GM12878 (cell line): ENCODE results near the gene OCA2. TPM values are rescaled to one million over a fixed set of nuclear protein-coding genes. Genes with fewer than 3 reads are reported as not detected.

Experiments used
- ATAC-seq: fragments of 200-7000 bp; cut with Tn5 transposase; 3 replicates; pipeline ENCODE4 v1.9.1; 2020; ENCODE audit warnings: mild to moderate bottlenecking, moderate library complexity
- BruUV-seq: library from RNA; stranded (reverse); fragments of 400-500 nt; replicated peaks from 2 replicates; lab custom pipeline; 2021; lab: Mats Ljungman, UMichigan
- CTCF ChIA-PET: fragments of 300-600 bp; sonication (Branson Sonifier 250); formaldehyde crosslinking; extraction: SDS; loops from one replicate; lab custom pipeline; 2021; ENCODE audit warnings: inconsistent platforms; lab: Yijun Ruan, JAX
- POLR2A ChIA-PET: fragments of 350-600 bp; formaldehyde crosslinking; extraction: SDS; loops from one replicate; lab custom pipeline; 2021; ENCODE audit warnings: inconsistent platforms; lab: Charles Lee
- RAD21 ChIA-PET: fragments of 300-600 bp; sonication (Branson Sonifier 250); formaldehyde crosslinking; loops from one replicate; lab custom pipeline; 2023; ENCODE audit warnings: antibody characterized with exemption; ENCODE audit not compliant: unreplicated experiment; lab: Charles Lee
- SMC1A ChIA-PET: fragments of 300-600 bp; sonication (Branson Sonifier 250); formaldehyde crosslinking; loops from one replicate; lab custom pipeline; 2023; ENCODE audit not compliant: unreplicated experiment, uncharacterized antibody; lab: Charles Lee
- DNase-seq: peaks from one replicate; pipeline ENCODE4 v3.0.0-alpha.2; 2011; ENCODE audit warnings: low read depth, low spot score
- FAIRE-seq: peaks from 3 replicates; lab custom pipeline; 2011; peaks lifted over from hg19 to GRCh38; lab: Jason Lieb, UNC
- H2AFZ ChIP-seq: 2 replicates; pipeline ENCODE4 v1.6.0; 2011; ENCODE audit warnings: low read depth, low read length, control low read depth; ENCODE audit not compliant: control insufficient read depth
- H3K27ac ChIP-seq: 2 replicates; pipeline ENCODE4 v1.5.1; 2011; ENCODE audit warnings: control low read depth; ENCODE audit not compliant: control insufficient read depth, insufficient read depth
- H3K27me3 ChIP-seq, 2 experiments: replicated peaks in 1 of 2; 2 replicates each; pipeline versions ENCODE4 v1.6.0 to v1.6.1; 2011; ENCODE audit warnings: low read length in 1 of 2; ENCODE audit not compliant: control insufficient read depth in 2 of 2, insufficient read depth in 2 of 2
- H3K36me3 ChIP-seq, 2 experiments: 2 replicates each; pipeline ENCODE4 v1.5.1; 2011; ENCODE audit warnings: low read length in 1 of 2; ENCODE audit not compliant: control insufficient read depth in 2 of 2, insufficient read depth in 2 of 2
- H3K4me1 ChIP-seq: 2 replicates; pipeline ENCODE4 v1.6.1; 2011; ENCODE audit warnings: mild to moderate bottlenecking, low read length, moderate library complexity, mixed read lengths; ENCODE audit not compliant: control insufficient read depth, insufficient read depth
- H3K4me2 ChIP-seq: 2 replicates; pipeline ENCODE4 v1.6.0; 2011; ENCODE audit warnings: control low read depth; ENCODE audit not compliant: control insufficient read depth, insufficient read depth
- H3K4me3 ChIP-seq: fragments of 200-600 bp; sonication (generic); 2 replicates; pipeline ENCODE4 v1.5.1; 2016
- H3K79me2 ChIP-seq: 2 replicates; pipeline ENCODE4 v1.6.0; 2011; ENCODE audit warnings: low read length; ENCODE audit not compliant: control insufficient read depth, insufficient read depth
- H3K9ac ChIP-seq: 2 replicates; pipeline ENCODE4 v1.8.0; 2011; ENCODE audit warnings: low read length, control low read depth, mixed read lengths; ENCODE audit not compliant: control insufficient read depth, insufficient read depth
- H3K9me3 ChIP-seq: replicated peaks from 3 replicates; pipeline ENCODE4 v1.5.1; 2011; ENCODE audit warnings: mild to moderate bottlenecking, low read length; ENCODE audit not compliant: control insufficient read depth, insufficient read depth
- H4K20me1 ChIP-seq: 2 replicates; pipeline ENCODE4 v1.6.0; 2011; ENCODE audit not compliant: control insufficient read depth, insufficient read depth
- CTCF ChIP-seq, 3 experiments: IDR thresholded peaks in 2 of 3; conservative IDR thresholded peaks in 1 of 3; 2 replicates each; pipeline ENCODE4 v1.5.1; 2011; ENCODE audit warnings: low read depth in 3 of 3, low read length in 3 of 3, mild to moderate bottlenecking in 3 of 3, control low read depth in 2 of 3, moderate library complexity in 2 of 3, inconsistent platforms in 1 of 3, mixed read lengths in 1 of 3; ENCODE audit not compliant: control insufficient read depth in 2 of 3, insufficient read depth in 1 of 3; ENCODE audit errors: extremely low read depth in 1 of 3
- GATAD2B ChIP-seq: fragments of 450-650 bp; conservative IDR thresholded peaks from 2 replicates; pipeline ENCODE4 v1.6.1; 2017; ENCODE audit warnings: low read depth, mild to moderate bottlenecking, moderate library complexity
- NR2C2 ChIP-seq: IDR thresholded peaks from 2 replicates; pipeline ENCODE4 v1.6.1; 2011; ENCODE audit warnings: borderline replicate concordance, low read depth; ENCODE audit not compliant: control insufficient read depth, insufficient read length
- WGBS: methylation state at CpG from one replicate; pipeline ENCODE4 v1.1.6; 2016; ENCODE audit warnings: low lambda C conversion rate; ENCODE audit not compliant: insufficient replicate concordance, insufficient coverage; ENCODE audit errors: missing lambda C conversion rate; 5-methylcytosine and 5-hydroxymethylcytosine counted together
- in situ Hi-C: fragments of 300-500 bp; cut with MboI; formaldehyde crosslinking; loops from 9 replicates; pipeline ENCODE4 v1.14.3; 2018; ENCODE audit warnings: mixed read lengths
- intact Hi-C: fragments of 100-400 bp; cut with micrococcal nuclease; formaldehyde crosslinking; loops from one replicate; pipeline ENCODE4 v1.14.2; 2022; ENCODE audit not compliant: unreplicated experiment
- polyA plus RNA-seq, 11 experiments: library from polyadenylated mRNA; depleted of rRNA in 4 of 11; unstranded in 6 of 11; stranded (reverse) in 5 of 11; fragments of >200 nt; fragmentation: Nextera tagmentation in 4 of 11; fragmentation: Illumina TruSeq in 1 of 11; extraction: Ambion mirVana in 4 of 11; extraction: Trizol in 1 of 11; gene quantifications; 1 replicate in 1 of 11; 2 replicates in 10 of 11; pipeline versions ENCODE4 v1.2.1 to v1.2.3, GENCODE V29; 2011 to 2016; ENCODE audit warnings: inconsistent platforms in 2 of 11, missing spikeins in 2 of 11, low read depth in 1 of 11
- total RNA-seq, 4 experiments: library from RNA; depleted of rRNA in 3 of 4; stranded (reverse); fragments of >200 nt in 3 of 4; fragmentation: Illumina TruSeq in 1 of 4; extraction: Trizol in 1 of 4; gene quantifications; 2 replicates each; pipeline versions ENCODE4 v1.2.1 to v1.2.3, GENCODE V29; 2013 to 2021

The OCA2 gene
- total and polyA plus RNA-seq, 10 of the 15 experiments (the other 5 are each of a cell fraction or from before 2014, with no cell fraction given): 0.04 to 1.8 TPM; not detected in 8

GRCh38 chr15:28079313-28079969 lies 19.7 kb downstream of the OCA2 start:
- no TSS peak for BruUV-seq
- no peaks in the 10 kb centered on the region for H3K9me3 ChIP-seq

More at GRCh38 chr15:28079313-28079969, 19.7 kb downstream of the OCA2 start:
- H3K36me3 ChIP-seq: no peaks in the 10 kb centered on the region
- SMC1A ChIA-PET: no interaction called here
- POLR2A ChIA-PET: no interaction called here
- H3K9ac ChIP-seq: no peak overlapping the region
- 28% methylated on average over 8 of the region's 9 CpGs for WGBS
- TF ChIP-seq CTCF (IDR thresholded peaks at IDR 0.05 in 2 of 3, conservative IDR thresholded peaks at IDR 0.05 in 1 of 3; ENCODE audit: control insufficient read depth in 2 of 3, extremely low read depth in 1 of 3, insufficient read depth in 1 of 3, low read depth in 3 of 3, low read length in 3 of 3) (no peak), NR2C2 (no peak), GATAD2B (no peak)
- no peaks in the 10 kb centered on the region for H3K27me3 ChIP-seq
- intact Hi-C loops (no loop called here), in situ Hi-C loops (no loop called here)
- DNase-seq (no peak), ATAC-seq (no peak), FAIRE-seq (no peak)
- no peak overlapping the region for H2AFZ ChIP-seq
- H3K27ac ChIP-seq: no peak overlapping the region
- no peak overlapping the region for H3K4me2 ChIP-seq
- CTCF ChIA-PET: no interaction called here
- H3K4me3 ChIP-seq: no peak overlapping the region
- no peaks in the 10 kb centered on the region for H4K20me1 ChIP-seq
- RAD21 ChIA-PET: no interaction called here
- no peaks in the 10 kb centered on the region for H3K4me1 ChIP-seq
- H3K79me2 ChIP-seq: no peaks in the 10 kb centered on the region
